22Rv1 (cell line): ENCODE measurements around the gene MIEF1.

Experiments
- H3K27ac ChIP-seq: fragments of 450-650 bp; 2 replicates; pipeline ENCODE4 v1.5.1; 2017
- CTCF ChIP-seq: fragments of 450-650 bp; IDR thresholded peaks from 2 replicates; pipeline ENCODE4 v1.5.1; 2017; ENCODE audit warnings: mild to moderate bottlenecking
- ZFX ChIP-seq: fragments of 450-650 bp; IDR thresholded peaks from 2 replicates; pipeline ENCODE4 v1.6.1; 2017; ENCODE audit warnings: antibody characterized with exemption, borderline replicate concordance

The MIEF1 gene

GRCh38 chr22:39477542-39477941 is 24.5 kb upstream of the MIEF1 start:
- TF ChIP-seq CTCF, result no peak
- TF ChIP-seq ZFX, result no peak
- no peak overlapping the region for H3K27ac ChIP-seq

DNA sequence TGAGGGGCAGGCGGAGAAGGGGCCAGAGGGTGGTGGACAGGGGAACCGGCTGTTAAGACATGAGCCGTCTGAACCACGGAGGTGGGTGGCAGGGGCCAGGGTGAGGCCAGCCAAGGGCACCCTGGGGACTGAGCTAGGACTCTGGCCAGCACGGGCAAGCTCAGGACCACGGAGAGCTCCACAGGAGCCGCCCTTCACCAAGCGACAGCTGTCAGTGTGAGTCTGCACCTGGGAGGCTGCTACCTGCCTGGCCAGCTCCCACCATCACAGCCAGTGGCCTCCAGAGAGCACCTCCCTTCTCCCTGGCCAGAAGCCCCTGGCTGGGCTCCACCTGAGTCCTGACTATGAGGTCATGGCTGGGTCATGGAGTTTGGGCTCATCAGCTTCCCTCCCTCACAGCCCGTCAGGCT is 23.6 kb upstream of the MIEF1 start:
- no peak for TF ChIP-seq CTCF
- no peak for TF ChIP-seq ZFX
- H3K27ac ChIP-seq, result no peak overlapping the region

DNA sequence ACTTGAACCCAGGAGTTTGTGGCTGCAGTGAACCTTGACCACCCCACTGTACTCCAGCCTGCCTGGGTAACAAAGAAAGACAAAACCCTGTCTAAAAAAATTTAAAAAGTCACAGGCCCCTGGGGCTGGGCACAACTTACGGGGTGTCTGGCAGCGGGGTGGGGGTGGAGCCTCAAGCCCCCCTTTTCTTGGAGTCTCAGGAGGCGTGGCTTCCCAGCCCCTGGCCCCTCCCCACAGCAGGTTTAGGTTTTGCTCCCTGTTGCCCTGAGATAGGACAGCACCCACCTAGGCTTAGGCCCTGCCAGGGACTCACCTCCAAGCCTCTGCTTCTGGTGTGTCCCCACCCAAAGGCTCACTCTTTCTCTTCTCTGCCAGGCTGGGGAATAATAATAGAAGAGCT is 22.8 kb upstream of the MIEF1 start:
- TF ChIP-seq ZFX (no peak), CTCF (no peak)

DNA sequence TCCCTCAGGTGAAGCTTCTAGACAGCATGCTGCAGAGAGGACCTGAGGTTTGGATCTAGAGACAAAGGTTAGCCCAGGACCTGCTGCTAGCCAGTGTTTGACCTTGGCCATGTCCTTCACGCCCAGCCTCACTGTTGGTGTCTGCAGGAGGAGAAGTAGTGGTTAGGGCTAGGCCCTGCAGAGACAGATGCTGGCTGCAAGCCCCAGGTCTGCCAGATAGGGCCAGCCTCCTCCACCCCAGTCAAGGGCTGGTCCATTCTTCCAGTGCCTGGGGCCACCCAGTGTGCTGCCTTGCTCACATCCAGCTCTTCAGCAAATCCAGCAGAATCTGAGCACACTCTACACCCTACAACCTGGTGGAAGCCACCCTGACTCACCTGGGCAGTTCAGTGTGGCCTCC is 21.5 kb upstream of the MIEF1 start:
- no peak overlapping the region for H3K27ac ChIP-seq
- TF ChIP-seq CTCF (no peak), ZFX (no peak)

More for the DNA sequence above, 22.8 kb upstream of the MIEF1 start:
- no peak overlapping the region for H3K27ac ChIP-seq

DNA sequence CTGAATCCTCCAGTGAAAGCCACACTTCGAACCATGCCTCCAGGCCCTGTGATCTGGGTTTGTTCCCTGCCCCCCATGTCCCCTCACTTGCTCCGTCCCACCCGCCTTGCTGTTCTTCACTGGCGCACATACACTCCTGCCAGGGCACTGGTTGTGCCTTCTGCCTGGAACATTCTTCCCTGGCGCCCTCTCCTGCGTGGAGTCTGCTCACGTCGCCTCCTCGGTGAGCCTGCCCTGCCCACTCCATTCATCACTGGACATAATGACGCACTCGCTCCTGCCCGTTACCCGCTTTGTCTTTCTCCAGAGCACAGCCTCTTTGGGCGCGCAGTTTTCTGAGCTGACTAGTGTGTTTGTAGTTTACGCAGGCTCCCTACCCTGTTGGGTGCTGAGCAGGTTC is 21.0 kb upstream of the MIEF1 start:
- TF ChIP-seq ZFX (no peak), CTCF (no peak)
- no peak overlapping the region for H3K27ac ChIP-seq

GRCh38 chr22:39481595-39481994 is 20.5 kb upstream of the MIEF1 start:
- H3K27ac ChIP-seq, result no peak overlapping the region
- TF ChIP-seq CTCF (no peak), ZFX (no peak)

DNA sequence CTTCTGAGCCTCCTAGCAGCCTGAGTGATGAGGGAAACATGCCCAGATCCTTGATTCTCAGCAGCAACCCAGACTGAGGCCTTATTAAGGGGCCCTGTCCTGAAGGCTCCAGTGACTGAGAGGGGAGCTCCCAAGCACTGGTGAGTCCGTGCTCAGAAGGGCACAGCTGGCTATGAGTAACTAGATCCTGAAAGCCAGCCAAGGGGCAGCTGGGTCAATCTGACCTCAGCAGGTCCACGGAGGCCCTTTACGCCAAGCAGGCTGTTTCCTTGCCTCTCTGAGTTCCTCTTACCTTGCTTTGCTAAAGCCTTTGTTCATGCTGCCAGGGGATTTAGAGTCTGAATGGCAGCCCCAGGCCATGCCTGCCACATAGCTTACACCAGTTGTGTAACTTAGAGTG is 19.3 kb upstream of the MIEF1 start:
- no peak for TF ChIP-seq ZFX
- no peak for TF ChIP-seq CTCF
- no peak overlapping the region for H3K27ac ChIP-seq
